Measurements from ENCODE around the gene KRTAP4-11.

GRCh38 chr17:41071606-41072360 is 46.4 kb downstream of the KRTAP4-11 start:
- no peak for TF ChIP-seq POLR2A (IDR thresholded peaks at IDR 0.05)
- TF ChIP-seq CTCF (IDR thresholded peaks at IDR 0.05), result no peak
